Stomach (tissue), 4 donors: Measurements from ENCODE around the gene ATF7.

Source experiments
- POLR2A ChIP-seq, 4 donors: fragments of 450-650 bp; IDR thresholded peaks; one replicate each; pipeline ENCODE4 v1.6.1; 2016; ENCODE audit warnings: antibody characterized with exemption in 4 of 4, control low read depth in 2 of 4, mild to moderate bottlenecking in 1 of 4, moderate library complexity in 1 of 4
- POLR2AphosphoS5 ChIP-seq, 3 donors: sonication (generic); formaldehyde crosslinking; IDR thresholded peaks; one replicate each; pipeline ENCODE4 v1.6.1; 2016; ENCODE audit warnings: antibody characterized with exemption in 3 of 3
- TF ChIP-seq, protein P1 (sequence below), 7 experiments: fragments of 450-650 bp in 4 of 7; fragments of 200-600 bp in 3 of 7; sonication (generic) in 3 of 7; IDR thresholded peaks; one replicate each; pipeline ENCODE4 v1.5.1; 2016 to 2019; ENCODE audit warnings: antibody characterized with exemption in 7 of 7, control low read depth in 2 of 7, mild to moderate bottlenecking in 1 of 7

DNA sequence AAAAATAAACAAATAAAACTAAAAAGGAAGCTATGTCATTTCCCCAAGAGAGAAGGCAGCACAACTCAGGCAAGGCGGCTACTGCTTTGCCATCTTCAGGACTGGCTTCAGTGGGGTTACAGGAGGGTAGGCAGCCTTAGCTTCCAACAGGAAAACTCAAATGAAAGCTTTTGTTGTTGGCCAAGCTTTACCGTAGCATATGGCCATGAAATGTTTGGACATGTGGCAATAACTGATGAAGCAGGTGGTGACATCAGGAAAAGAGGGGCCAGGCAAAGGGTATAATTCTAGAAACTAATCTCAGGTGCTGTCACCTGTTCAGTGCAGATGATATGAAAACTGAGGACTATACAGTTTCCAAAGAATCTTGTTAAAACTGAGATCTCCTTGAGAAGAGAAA lies 96.1 kb downstream of the ATF7 start:
- TF ChIP-seq, protein P1, sequence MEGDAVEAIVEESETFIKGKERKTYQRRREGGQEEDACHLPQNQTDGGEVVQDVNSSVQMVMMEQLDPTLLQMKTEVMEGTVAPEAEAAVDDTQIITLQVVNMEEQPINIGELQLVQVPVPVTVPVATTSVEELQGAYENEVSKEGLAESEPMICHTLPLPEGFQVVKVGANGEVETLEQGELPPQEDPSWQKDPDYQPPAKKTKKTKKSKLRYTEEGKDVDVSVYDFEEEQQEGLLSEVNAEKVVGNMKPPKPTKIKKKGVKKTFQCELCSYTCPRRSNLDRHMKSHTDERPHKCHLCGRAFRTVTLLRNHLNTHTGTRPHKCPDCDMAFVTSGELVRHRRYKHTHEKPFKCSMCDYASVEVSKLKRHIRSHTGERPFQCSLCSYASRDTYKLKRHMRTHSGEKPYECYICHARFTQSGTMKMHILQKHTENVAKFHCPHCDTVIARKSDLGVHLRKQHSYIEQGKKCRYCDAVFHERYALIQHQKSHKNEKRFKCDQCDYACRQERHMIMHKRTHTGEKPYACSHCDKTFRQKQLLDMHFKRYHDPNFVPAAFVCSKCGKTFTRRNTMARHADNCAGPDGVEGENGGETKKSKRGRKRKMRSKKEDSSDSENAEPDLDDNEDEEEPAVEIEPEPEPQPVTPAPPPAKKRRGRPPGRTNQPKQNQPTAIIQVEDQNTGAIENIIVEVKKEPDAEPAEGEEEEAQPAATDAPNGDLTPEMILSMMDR (IDR thresholded peaks at IDR 0.05): no peak
- TF ChIP-seq POLR2A (IDR thresholded peaks at IDR 0.05): no peak
- no peak for TF ChIP-seq POLR2AphosphoS5 (IDR thresholded peaks at IDR 0.05)
